ENCODE data around the gene OPTN. TPM values are rescaled to one million over a fixed set of nuclear protein-coding genes. Genes with fewer than 3 reads are reported as not detected.

The OPTN gene
- total and polyA plus RNA-seq, 4 donors: 23.0 to 45.6 (median 37.7) TPM

GRCh38 chr10:13110908-13111307 is 10.9 kb downstream of the OPTN start:
- TF ChIP-seq CTCF (IDR thresholded peaks at IDR 0.05; ENCODE audit: control extremely low read depth, extremely low read depth): no peak
- ATAC-seq (ENCODE audit: insufficient read depth, low FRiP score) (no peak), DNase-seq (no peak)
- H3K36me3 ChIP-seq (ENCODE audit: control insufficient read depth in 4 of 4, insufficient read depth in 4 of 4, low read length in 4 of 4): peaks cover 5 to 27% (median 17%) of the 10 kb centered on the region in 4 donors
- 75 to 89% methylated on average over 3 of the region's 3 CpGs for WGBS, 2 donors
- H3K27ac ChIP-seq (ENCODE audit: low read depth in 1 of 2, low read length in 1 of 2): no peak overlapping the region
- no peak overlapping the region for H3K4me3 ChIP-seq
- no peaks in the 10 kb centered on the region for H3K9me3 ChIP-seq (ENCODE audit: control insufficient read depth in 4 of 4, insufficient read depth in 3 of 4, low read length in 3 of 4)
- H3K27me3 ChIP-seq (ENCODE audit: control insufficient read depth in 3 of 3, insufficient read depth in 3 of 3, low read length in 2 of 3): no peaks in the 10 kb centered on the region
- H3K9ac ChIP-seq (ENCODE audit: insufficient read depth in 1 of 2, low read length in 2 of 2): no peak overlapping the region
- H3K4me1 ChIP-seq (ENCODE audit: control insufficient read depth in 5 of 5, insufficient read depth in 5 of 5, low read length in 5 of 5): peaks cover 0 to 3% (median 0%) of the 10 kb centered on the region in 5 donors

DNA sequence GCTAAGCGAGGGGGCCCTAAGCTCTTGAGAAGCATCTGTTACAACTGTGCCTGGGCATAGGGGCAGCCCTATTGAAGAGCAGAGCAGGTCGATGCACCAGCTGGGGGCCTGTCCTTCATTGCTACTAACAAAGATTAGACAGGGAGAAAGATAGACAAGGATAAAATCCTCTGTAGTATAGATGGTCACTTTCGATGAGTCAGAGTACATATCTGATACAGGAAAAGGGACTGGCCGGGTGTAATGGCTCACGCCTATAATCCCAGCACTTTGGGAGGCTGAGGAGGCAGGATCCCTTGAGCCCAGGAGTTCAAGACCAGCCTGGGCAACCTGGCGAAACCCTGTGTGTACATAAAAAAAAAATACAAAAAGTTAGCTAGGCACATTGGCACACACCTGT is 13.6 kb downstream of the OPTN start:
- Histone ChIP-seq H3K9ac (ENCODE audit: insufficient read depth in 1 of 2, low read length in 2 of 2) (no peak overlapping the region), H3K9me3 (ENCODE audit: control insufficient read depth in 4 of 4, insufficient read depth in 3 of 4, low read length in 3 of 4) (no peaks in the 10 kb centered on the region), H3K4me3 (no peak overlapping the region), H3K4me1 (ENCODE audit: control insufficient read depth in 5 of 5, insufficient read depth in 5 of 5, low read length in 5 of 5) (peaks cover 0 to 8% (median 0%) of the 10 kb centered on the region in 5 donors), H3K27ac (ENCODE audit: low read depth in 1 of 2, low read length in 1 of 2) (no peak overlapping the region), H3K36me3 (ENCODE audit: control insufficient read depth in 4 of 4, insufficient read depth in 4 of 4, low read length in 4 of 4) (peaks cover 5 to 34% (median 22%) of the 10 kb centered on the region in 4 donors), H3K27me3 (ENCODE audit: control insufficient read depth in 3 of 3, insufficient read depth in 3 of 3, low read length in 2 of 3) (no peaks in the 10 kb centered on the region)
- 90 to 92% methylated on average over 6 of the region's 6 CpGs for WGBS, 2 donors
- DNase-seq: no peak
- TF ChIP-seq CTCF (IDR thresholded peaks at IDR 0.05; ENCODE audit: control extremely low read depth, extremely low read depth): no peak
- no peak for ATAC-seq (ENCODE audit: insufficient read depth, low FRiP score)

GRCh38 chr10:13115832-13116803 is 16.2 kb downstream of the OPTN start:
- H3K9ac ChIP-seq (ENCODE audit: insufficient read depth in 1 of 2, low read length in 2 of 2): no peak overlapping the region
- no peak for TF ChIP-seq CTCF (IDR thresholded peaks at IDR 0.05; ENCODE audit: control extremely low read depth, extremely low read depth)
- no peak overlapping the region for H3K4me3 ChIP-seq
- H3K9me3 ChIP-seq (ENCODE audit: control insufficient read depth in 4 of 4, insufficient read depth in 3 of 4, low read length in 3 of 4): no peaks in the 10 kb centered on the region
- no peak for DNase-seq
- peak overlapping the region; percentile 6 to 55 for H3K27ac ChIP-seq (ENCODE audit: low read depth in 1 of 2, low read length in 1 of 2)
- 61 to 78% methylated on average over 12 of the region's 12 CpGs for WGBS, 2 donors
- ATAC-seq (ENCODE audit: insufficient read depth, low FRiP score): peak; percentile 19
- H3K27me3 ChIP-seq (ENCODE audit: control insufficient read depth in 3 of 3, insufficient read depth in 3 of 3, low read length in 2 of 3): no peaks in the 10 kb centered on the region
- peaks cover 0 to 10% (median 0%) of the 10 kb centered on the region in 5 donors for H3K4me1 ChIP-seq (ENCODE audit: control insufficient read depth in 5 of 5, insufficient read depth in 5 of 5, low read length in 5 of 5)
- H3K36me3 ChIP-seq (ENCODE audit: control insufficient read depth in 4 of 4, insufficient read depth in 4 of 4, low read length in 4 of 4): peaks cover 5 to 29% (median 17%) of the 10 kb centered on the region in 4 donors

All from lung (tissue), 12 donors.